Hematopoietic multipotent progenitor cell treated with erythropoietin and hydrocortisone succinate and interleukin-3 and kit ligand, for 17 days (in vitro differentiated cells): Measurements from ENCODE around the gene RUSF1.

Source experiments
- DNase-seq: peaks from one replicate; pipeline ENCODE4 v3.0.0-alpha.2; 2015; ENCODE audit warnings: low spot score

Gene RUSF1

DNA sequence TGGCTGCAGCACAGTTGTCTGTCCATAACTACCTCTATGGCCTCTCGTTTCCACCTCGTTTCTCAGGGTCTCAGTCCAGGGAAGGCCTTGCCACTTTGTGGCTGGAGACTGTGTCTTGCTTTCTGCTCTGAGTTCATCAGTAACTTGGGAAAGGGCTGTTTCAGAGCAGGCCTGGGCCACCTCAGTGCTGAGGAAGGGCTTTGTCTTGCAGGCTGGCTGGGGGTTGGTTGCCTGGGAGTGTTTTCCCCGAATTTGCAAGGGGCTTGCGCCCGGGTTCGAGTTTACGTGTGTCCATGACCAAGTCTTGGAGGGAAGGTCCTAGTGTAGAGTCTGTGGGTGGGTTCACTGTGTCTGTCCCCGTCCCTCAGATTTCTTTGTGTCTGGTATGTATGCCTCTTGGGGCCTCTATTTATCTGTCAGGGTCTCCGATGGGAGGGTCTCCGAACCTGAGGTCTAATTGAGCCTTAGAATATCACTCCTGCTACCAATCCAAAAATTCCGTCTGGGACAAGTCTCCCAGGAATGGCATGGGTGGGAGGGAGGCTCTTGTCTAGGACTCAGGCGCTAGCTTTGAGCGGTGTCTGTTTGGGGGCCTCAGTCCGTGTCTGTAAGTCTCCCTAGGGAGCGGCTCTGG, 36.8 kb downstream of the RUSF1 start:
- no peak for DNase-seq

DNA sequence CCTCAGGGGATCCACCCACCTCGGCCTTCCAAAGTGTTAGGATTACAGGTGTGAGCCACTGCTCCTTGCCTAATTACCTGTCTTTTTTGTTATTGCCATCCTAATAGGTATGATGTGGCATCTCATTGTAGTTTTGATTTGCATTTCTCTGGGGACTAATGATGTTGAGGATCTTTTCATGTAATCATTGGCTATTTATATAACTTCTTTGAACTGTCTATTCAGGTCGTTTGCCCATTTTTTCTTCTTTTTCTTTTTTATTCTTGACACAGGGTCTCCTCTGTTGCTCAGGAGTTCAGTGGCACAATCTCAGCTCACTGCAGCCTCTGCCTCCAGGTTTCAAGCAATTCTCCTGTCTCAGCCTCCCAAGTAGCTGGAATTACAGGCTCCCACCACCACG, 37.6 kb downstream of the RUSF1 start:
- no peak for DNase-seq

DNA sequence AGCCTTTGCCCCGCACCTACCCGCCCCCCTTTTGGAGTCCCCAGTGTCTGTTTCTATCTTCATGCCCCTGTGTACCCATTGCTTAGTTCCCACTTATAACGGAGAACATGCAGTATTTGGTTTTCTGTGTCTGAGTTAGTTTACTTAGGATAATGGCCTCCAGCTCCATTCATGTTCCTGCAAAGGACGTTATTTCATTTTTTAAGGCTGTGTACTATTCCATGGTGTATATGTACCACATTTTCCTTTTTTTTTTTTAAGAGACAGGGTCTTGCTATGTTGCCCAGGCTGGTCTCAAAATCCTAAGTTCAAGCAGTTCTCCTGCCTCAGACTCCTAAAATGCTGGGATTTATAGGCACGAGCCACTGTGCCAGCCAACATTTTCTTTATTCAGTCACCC, 40.3 kb downstream of the RUSF1 start:
- DNase-seq: no peak

DNA sequence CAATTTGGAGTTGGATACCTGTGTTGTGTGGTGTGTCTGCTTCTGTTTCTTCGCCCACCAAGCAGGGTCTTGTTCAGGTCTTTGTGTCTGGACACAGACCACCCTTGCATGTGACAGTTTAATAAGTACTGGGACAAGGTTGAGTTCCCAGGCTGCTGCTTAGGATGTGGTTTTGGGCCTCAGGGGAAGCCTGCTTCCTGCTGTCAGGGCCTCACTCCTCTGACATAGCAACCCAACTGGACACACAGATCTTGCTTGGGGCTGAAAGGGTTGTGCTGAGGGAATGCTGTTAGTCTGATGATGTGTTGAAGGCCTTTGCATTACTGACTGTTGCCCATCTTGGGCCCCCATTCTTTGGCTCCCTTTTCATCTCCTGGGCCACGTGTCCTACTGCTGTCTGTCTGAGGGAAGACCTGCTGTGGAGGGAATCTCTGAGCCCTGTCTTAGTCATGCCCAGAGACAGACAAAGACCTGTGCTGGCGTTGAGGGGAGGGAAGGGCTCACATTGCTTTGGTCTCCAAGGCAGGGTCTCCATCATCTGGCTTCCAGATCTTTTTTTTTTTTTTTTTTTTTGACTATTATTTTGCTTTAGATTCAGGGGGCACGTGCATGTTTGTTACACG, 40.9 kb downstream of the RUSF1 start:
- DNase-seq: no peak

DNA sequence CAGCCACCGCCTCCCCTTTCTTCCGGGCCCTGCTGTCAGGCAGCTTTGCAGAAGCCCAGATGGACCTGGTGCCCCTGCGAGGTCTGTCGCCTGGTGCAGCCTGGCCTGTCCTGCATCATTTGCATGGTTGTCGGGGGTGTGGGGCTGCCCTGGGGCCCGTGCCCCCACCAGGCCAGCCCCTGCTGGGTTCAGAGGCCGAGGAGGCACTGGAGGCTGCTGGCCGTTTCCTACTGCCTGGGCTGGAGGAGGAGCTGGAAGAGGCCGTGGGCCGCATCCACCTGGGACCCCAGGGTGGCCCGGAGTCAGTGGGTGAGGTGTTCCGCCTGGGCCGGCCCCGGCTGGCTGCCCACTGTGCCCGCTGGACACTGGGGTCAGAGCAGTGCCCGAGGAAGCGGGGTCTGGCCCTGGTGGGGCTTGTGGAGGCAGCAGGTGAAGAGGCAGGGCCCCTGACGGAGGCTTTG, 41.8 kb downstream of the RUSF1 start:
- DNase-seq: no peak

DNA sequence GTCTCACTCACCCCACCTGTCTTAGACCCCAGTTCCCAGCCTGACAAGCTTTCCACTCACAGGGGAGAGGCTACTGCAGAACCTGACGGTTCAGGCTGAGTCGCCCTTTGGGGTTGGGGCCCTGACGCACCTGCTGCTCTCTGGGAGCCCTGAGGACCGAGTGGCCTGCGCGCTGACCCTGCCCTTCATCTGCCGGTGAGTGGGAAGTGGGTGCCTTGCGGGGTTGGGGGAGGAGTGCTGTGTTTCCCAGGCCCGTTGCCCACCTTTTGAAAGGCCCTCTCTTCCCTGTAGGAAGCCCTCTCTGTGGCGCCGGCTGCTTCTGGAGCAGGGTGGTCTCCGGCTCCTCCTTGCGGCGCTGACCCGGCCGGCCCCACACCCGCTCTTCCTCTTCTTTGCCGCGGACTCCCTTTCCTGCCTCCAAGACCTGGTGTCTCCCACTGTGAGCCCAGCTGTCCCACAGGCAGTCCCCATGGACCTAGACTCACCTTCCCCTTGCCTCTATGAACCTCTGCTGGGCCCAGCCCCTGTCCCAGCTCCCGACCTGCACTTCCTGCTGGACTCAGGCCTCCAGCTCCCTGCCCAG, 42.3 kb downstream of the RUSF1 start:
- no peak for DNase-seq

DNA sequence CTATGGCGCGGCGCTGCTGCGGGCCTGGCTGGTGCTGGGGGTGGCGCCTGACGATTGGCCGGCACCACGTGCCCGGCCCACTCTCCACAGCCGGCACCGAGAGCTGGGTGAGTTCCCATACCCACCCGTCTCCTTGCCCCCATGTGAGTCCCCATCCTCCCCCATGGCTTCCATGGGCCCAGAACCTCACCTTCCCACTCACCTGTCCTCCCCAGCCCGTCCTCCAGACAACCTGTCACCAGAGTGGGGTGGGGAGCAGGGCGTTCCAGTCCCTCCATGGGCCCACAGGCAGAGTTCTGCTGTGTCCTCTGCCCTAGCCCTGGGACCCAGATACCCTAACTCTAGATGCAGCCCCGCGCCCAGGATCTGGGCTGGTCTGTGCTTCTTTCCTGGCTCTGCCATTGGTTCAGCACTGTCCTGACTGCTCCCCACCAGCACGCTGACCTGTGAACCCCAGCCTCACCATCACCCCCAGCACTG, 43.4 kb downstream of the RUSF1 start:
- no peak for DNase-seq

DNA sequence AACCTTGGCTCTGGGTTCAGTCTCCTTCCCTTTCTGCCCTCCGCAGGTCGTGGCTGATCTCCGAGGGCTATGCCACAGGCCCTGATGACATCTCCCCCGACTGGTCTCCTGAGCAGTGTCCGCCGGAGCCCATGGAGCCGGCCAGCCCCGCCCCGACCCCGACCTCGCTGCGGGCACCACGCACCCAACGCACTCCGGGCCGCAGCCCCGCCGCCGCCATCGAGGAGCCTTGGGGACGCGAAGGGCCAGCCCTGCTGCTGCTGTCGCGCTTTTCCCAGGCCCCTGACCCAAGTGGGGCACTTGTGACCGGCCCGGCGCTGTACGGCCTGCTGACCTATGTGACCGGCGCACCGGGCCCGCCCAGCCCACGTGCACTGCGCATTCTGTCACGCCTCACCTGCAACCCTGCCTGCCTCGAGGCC, 43.8 kb downstream of the RUSF1 start:
- no peak for DNase-seq

DNA sequence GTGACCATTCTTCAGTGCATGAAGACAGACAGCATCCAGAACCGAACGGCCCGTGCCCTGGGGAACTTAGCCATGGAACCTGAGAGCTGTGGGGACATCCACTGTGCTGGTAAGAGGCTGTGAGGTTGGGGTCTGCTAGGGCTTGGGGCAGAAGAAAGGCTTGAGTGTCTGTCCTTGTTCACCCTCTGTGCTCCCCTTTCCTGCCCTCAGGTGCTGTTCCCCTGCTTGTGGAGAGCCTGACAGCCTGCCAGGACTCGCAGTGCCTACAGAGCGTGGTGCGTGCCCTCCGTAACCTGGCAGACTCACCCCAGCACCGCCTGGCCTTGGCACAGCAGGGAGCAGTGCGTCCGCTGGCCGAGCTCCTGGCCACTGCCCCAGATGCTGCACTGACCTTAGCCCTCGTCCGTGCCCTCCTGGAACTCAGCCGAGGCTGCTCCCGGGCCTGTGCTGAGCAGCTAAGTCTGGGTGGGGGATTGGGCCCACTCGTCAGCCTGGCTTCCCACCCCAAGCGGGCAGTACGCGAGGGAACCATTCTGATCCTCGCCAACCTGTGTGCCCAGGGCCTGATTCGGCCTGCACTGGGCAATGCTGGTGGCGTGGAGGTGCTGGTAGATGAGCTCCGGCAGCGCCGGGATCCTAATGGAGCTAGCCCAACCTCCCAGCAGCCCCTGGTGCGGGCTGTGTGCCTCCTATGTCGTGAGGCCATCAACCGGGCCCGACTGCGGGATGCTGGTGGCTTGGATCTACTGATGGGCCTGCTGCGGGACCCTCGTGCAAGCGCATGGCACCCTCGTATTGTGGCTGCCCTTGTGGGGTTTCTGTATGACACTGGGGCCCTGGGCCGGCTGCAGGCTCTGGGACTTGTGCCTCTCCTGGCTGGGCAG, 46.0 kb downstream of the RUSF1 start:
- DNase-seq: no peak

DNA sequence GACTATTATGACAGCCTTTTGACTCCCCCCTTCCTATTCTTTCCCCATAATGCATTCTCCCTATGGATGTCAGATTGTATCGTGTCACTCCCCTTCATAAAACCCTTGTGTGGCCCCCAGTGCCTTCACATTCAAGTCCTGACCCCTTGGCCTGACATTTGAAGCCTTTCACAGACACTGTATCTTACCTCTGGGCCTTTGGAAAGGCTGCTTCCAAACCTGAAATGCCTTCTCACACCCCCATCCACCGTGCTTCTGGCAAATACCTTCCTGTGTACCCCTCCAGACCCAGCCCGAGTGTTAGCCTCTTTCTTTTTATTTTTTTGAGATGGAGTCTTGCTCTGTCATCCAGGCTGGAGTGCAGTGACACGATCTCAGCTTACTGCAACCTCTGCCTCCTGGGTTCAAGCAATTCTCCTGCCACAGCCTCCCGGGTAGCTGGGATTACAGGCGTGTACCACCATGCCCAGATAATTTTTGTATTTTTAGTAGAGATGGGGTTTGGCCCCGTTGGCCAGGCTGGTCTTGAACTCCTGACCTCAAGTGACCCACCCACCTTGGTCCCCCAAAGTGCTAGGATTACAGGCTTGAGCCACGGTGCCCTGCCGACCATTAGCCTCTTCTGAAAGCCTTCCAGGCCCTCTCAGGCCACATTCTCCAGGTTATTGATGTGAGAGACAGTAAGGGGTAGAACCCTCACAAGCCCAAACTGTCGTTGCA, 46.8 kb downstream of the RUSF1 start:
- no peak for DNase-seq

DNA sequence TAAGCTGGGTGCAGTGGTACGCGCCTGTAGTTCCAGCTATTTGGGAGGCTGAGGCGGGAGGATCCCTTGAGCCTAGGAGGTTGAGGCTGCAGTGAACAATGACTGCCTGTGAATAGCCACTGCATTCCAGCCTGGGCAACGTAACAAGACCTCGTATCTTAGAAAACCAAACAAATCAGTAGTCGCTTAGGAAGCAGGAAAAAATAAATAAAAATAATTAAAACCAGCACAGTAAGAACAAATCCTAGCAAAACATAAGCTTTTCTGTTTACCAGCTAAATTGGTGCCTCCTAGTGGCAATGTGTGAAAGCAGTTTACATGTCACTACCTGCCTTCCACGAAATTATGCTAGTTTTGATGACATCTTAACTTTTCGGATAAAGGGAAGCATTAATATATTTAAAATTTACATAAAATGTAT, 47.6 kb downstream of the RUSF1 start:
- DNase-seq: peak; percentile 68

DNA sequence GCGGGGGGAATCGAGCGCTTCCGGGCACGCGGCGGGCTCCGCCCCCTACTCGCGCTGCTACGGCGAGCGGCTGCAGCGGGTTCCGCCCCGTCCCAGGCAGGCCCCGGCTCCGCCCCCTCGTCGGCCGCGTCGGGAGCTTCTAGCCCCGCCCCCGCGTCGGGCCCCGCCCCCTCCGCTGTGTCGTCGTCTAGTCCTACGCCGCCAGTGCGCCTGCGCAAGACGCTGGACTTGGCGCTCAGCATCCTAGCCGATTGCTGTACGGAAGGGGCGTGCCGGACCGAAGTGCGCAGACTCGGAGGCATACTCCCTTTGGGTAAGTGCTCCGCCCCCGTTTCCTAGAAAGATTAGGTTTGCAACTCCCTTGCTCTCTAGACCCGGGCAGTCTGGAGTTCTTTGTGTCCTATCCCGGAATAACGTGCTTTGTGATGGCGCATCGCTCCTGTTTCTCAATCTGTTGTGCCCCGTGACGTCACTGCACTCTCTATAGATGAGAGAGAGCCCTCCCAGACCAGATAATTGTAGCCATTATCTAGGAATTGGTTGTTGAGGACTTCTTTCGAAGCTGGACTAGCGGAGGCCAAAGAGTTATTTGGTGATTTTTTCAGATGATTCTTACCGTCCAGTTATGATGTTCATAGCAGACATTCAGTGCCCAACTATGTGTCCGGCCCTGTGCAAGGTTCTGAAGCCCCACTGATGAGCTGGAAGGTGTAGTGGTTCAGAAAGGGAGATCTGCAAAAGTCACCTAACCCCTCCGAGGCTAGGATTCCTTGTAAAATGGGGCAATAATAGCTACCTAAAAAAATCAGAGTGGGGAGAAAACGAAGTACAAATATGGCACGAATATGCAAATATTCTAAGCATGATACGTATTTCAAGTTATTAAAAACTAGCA, 48.3 kb downstream of the RUSF1 start:
- DNase-seq: peak; percentile 100

DNA sequence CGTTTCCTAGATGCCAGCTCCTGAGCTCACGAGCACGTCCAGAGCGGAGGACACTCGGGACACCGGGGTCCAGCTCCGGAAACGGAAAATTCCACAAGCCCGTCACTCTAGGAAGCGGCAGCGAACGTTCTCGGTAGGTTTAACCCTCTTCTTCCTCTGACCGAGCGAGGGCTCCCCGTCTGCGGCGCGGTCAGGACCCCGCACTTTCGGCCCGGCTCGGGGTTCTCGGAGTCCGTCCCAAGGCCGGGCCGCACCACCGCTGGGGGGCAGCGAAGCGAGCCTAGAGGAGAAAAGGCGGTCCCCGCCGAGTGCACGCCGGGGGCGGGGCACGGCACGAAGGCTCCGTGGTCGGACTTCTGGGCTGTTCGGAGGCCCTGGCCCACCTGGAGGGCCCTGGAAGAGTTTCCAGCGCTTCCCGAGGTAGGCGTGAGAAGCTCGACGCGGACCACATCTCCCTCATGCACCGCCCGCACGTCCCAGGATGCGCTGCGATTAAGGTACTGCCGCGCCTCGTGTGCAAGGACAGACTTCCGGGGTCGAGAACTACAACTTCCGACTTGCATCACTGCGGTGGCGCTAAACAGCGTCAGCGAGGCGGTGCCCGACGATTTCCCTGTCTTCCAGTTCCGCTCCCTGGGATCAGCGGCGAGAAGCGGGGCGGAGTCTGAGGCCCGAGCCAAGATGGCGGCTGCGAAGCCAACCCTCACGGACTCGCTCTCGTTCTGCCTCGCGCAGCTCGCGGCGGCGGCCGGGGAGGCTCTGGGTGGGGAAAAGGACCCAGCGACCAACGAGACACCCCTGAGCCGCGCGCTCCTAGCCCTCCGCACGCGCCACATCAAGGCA, 49.1 kb downstream of the RUSF1 start, which contains the start of gene ARMC5:
TSS of gene ARMC5 (plus strand) at position 658 of the 843 bp plus-strand sequence. CDS start at position 682, 24 bp downstream.
- DNase-seq: peak; percentile 98

DNA sequence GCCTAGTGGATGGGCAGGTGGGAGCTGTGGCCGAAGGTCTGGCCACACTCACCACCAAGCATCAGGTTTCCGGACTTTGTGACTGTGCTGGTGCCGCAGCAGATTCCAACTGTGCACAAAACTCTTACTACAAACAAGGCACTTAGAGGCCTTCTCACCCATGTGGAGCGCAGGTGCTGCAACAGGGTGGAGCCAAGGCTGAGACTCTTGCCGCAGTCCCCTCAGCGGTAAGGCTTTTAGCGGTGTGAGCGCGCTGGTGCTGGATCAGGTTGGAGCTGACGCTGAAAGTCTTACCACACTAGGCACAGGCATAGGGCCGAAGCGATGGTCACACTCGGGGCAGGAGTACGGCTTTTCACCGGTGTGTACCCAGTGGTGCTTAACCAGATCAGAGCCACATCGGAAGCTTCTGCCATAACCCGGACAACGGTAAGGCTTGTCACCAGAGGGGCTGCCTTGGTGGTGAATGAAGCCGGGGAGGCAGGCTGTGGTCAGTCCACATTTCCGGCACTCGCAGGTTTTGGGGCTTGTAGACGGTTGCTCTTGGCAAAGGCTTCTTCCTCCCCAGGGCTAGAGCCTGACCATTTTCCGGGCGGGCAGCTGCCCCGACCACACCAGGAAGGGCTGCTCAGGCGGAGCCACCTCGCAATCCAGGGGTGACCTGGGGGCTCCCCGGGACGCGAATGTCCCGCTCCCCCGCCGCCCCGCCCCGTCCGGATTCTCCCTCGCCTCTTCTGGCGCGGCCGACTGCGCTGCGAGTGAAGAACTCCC, 49.9 kb downstream of the RUSF1 start:
- peak; percentile 57 for DNase-seq

DNA sequence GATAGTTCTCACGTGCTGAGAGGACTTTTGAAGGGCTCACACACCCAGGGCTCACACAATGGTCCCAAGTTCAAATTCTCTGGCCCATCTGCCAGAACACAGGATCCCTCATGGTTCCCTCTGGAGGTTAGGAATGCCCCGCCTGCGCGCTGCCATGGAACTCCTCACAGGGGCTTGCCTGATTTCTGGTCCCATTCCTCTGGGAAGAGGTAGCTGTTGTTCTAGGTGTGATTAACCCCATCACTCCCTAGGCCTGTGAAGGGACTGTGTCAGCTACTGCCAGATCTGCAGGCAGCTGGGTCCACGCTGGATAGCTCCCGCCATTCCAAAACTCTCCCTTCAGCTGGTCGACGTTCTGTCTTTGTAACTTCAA, 51.2 kb downstream of the RUSF1 start:
- no peak for DNase-seq

DNA sequence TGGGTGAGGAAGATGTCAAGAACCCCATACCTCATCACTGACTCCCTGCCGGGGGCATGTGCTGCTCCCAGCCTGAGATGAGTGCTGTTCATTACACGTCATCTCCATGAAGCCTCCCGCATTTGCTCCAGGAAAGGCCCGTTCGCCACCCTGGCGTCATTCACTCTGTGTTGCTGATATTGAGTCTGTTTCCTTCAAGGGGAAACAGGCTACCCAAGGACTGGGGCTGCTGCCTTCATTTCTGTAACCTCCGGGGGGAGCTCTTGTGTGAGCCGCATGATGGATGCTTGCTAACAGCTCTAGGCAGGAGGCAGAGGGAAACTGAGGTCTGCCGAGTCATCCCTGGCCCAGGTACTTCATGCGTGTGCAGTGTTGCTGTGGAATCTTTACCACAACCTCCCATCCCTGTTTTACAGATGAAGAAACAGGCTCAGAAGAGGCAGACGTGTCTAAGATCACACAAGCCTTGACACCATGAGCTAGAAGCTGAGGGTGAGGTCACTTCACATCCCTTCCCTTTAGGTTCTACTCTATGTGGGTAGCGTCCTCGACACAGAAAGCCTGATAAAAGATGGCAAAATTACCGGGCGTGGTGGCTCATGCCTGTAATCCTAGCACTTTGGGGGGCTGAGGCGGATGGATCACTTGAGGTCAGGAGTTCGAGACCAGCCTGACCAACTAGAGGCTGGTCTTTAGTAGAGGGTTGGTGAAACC, 52.4 kb downstream of the RUSF1 start:
- DNase-seq: peak; percentile 54

DNA sequence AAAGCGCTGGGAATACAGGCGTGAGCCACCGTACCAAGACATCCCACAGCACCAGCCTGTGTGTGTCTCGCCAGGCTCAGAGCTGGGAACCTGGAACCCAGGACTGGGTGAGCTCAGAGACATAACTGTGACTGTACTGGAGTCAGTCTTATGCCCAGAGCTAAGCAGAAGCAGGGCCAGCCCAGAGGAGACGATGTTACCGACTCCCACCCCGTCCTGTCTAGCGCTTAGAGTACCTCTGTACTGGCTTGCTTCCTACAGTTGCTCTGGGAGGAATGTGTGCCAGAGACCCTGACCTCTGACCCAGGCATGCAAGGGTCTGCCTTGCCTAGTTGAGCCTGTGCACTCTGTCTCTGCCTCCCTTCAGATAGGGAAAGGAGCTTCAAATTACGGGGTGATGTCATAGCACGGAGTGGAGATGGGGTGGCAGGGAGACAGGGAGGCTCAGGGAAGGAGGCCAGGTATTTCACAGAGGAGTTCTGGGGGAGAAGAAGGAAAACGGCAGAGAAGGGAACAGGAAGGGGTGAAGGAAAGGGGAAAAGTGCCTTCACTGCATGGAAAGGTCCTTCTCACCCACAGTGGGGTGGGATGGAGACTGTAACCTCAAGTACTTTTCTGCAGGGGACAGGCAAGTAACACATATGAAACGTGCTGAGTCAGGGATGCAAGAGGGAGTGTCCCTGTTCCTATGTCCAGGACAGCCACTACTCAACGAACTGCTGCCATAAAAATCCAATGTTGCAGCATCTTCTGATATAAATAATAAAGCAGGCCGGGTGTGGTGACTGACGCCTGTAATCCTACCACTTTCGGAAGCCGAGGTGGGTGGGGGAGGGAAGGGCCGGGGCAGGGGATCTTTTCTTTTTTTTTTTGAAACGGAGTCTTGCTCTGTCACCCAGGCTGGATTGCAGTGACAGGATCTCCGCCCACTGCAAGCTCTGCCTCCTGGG, 54.7 kb downstream of the RUSF1 start:
- DNase-seq: peak; percentile 82
